Measurements from ENCODE around the gene CEP290. TPM values are rescaled to one million over a fixed set of nuclear protein-coding genes. Genes with fewer than 3 reads are reported as not detected.

The CEP290 gene
- total and polyA plus RNA-seq, 2 of the 13 experiments (the other 11 are each of a cell fraction or from before 2014, with no cell fraction given), result 2.4 to 10.8 TPM

GRCh38 chr12:88006351-88006750 is 135.5 kb downstream of the CEP290 start:
- H3K4me1 ChIP-seq (ENCODE audit: insufficient read depth, low read length), result no peaks in the 10 kb centered on the region
- no peak overlapping the region for H3K4me2 ChIP-seq (ENCODE audit: low read depth, low read length)
- intact Hi-C loops (cut with micrococcal nuclease; ENCODE audit: unreplicated experiment) (no loop called here), in situ Hi-C loops (cut with HindIII; ENCODE audit: extremely low pct_ligation_motif_present, low pct_unique_long_range_greater_than_20kb) (no loop called here)
- H3K9me3 ChIP-seq (ENCODE audit: low read length), result no peaks in the 10 kb centered on the region
- H4K20me1 ChIP-seq (ENCODE audit: insufficient read depth, low read length), result no peaks in the 10 kb centered on the region
- no peak for DNase-seq (ENCODE audit: low spot score)
- POLR2A ChIA-PET, result no interaction called here
- BruUV-seq (replicated peaks), result no TSS peak
- 16% methylated on average over 4 of the region's 4 CpGs for WGBS (ENCODE audit: low lambda C conversion rate)
- no peak for FAIRE-seq
- H3K36me3 ChIP-seq (replicated peaks in 1 of 2; ENCODE audit: control insufficient read depth in 1 of 2, insufficient read depth in 2 of 2, low read length in 2 of 2), result no peaks in the 10 kb centered on the region
- no peak for ATAC-seq
- TF ChIP-seq SNAI1 (CRISPR knock-in tag; IDR thresholded peaks at IDR 0.05; ENCODE audit: borderline replicate concordance) (no peak), ZNF747 (CRISPR knock-in tag; IDR thresholded peaks at IDR 0.05; ENCODE audit: borderline replicate concordance) (no peak), NCOR1 (IDR thresholded peaks at IDR 0.05; ENCODE audit: borderline replicate concordance, low read length) (no peak), CREB3 (CRISPR knock-in tag; IDR thresholded peaks at IDR 0.05) (no peak), ZNF143 (CRISPR knock-in tag; IDR thresholded peaks at IDR 0.05) (no peak), ISX (CRISPR knock-in tag; conservative IDR thresholded peaks at IDR 0.05) (no peak), YEATS4 (CRISPR knock-in tag; IDR thresholded peaks at IDR 0.05; ENCODE audit: borderline replicate concordance) (no peak), SRSF9 (IDR thresholded peaks at IDR 0.05; ENCODE audit: borderline replicate concordance, insufficient read depth, low read depth, low read length, poor library complexity, severe bottlenecking) (no peak), SRSF4 (IDR thresholded peaks at IDR 0.05; ENCODE audit: low read depth, low read length, poor library complexity, severe bottlenecking) (no peak), SIX4 (CRISPR knock-in tag; IDR thresholded peaks at IDR 0.05) (no peak), ZNF839 (CRISPR knock-in tag; IDR thresholded peaks at IDR 0.05; ENCODE audit: borderline replicate concordance) (no peak), ZBTB20 (CRISPR knock-in tag; IDR thresholded peaks at IDR 0.05; ENCODE audit: borderline replicate concordance, low read depth) (no peak)
- H3K79me2 ChIP-seq (ENCODE audit: insufficient read depth, low read length), result no peaks in the 10 kb centered on the region
- no peak overlapping the region for H3K27ac ChIP-seq (ENCODE audit: extremely low read length, insufficient read depth, low read length)
- CTCF ChIA-PET (ENCODE audit: low intra/inter-chr PET ratio, low total read pairs), result no interaction called here
- no peak overlapping the region for H3K4me3 ChIP-seq (replicated peaks in 1 of 3; ENCODE audit: insufficient read depth in 1 of 3, low read depth in 2 of 3, low read length in 3 of 3)
- no peaks in the 10 kb centered on the region; a peak in 1 of 5 replicates for H3K27me3 ChIP-seq (ENCODE audit: control insufficient read depth in 1 of 2, insufficient read depth in 2 of 2, low read length in 2 of 2)
- H2AFZ ChIP-seq (ENCODE audit: low read length), result no peak overlapping the region
- H3K9ac ChIP-seq (ENCODE audit: insufficient read depth, low read depth, low read length), result no peak overlapping the region
